GM21526 (cell line): ENCODE data around the gene GNAI3.
A peak's percentile ranks its signal among the peaks of the same experiment; 100 is the strongest.

Experiments used
- ATAC-seq: cut with Tn5 transposase; IDR thresholded peaks from one replicate; pipeline ENCODE4 v1.9.1; 2021; ENCODE audit warnings: moderate library complexity; ENCODE audit not compliant: unreplicated experiment, low FRiP score

Gene GNAI3

GRCh38 chr1:109634771-109635750, 86.6 kb downstream of the GNAI3 start:
- no peak for ATAC-seq

GRCh38 chr1:109635862-109636200, 87.4 kb downstream of the GNAI3 start:
- no peak for ATAC-seq

GRCh38 chr1:109636201-109636952, 88.0 kb downstream of the GNAI3 start:
- ATAC-seq: no peak

- ATAC-seq: no peak
Measured at GRCh38 chr1:109637446-109637845, 89.0 kb downstream of the GNAI3 start.

- ATAC-seq: no peak
Measured at GRCh38 chr1:109639063-109639840, 90.8 kb downstream of the GNAI3 start.

GRCh38 chr1:109639841-109640184, 91.4 kb downstream of the GNAI3 start:
- ATAC-seq: no peak

GRCh38 chr1:109640285-109640865, 92.0 kb downstream of the GNAI3 start:
- ATAC-seq: peak; percentile 53

- no peak for ATAC-seq
Measured at GRCh38 chr1:109641078-109641740, 92.8 kb downstream of the GNAI3 start.

GRCh38 chr1:109641861-109642260, 93.4 kb downstream of the GNAI3 start:
- no peak for ATAC-seq

GRCh38 chr1:109642626-109643025, 94.2 kb downstream of the GNAI3 start:
- ATAC-seq: no peak

- ATAC-seq: peak; percentile 76
Measured at GRCh38 chr1:109643385-109644230, 95.2 kb downstream of the GNAI3 start.

GRCh38 chr1:109644670-109645069, 96.3 kb downstream of the GNAI3 start:
- no peak for ATAC-seq

GRCh38 chr1:109649491-109649914, 101.1 kb downstream of the GNAI3 start:
- ATAC-seq: no peak

- no peak for ATAC-seq
Measured at GRCh38 chr1:109650609-109651008, 102.2 kb downstream of the GNAI3 start.

- ATAC-seq: no peak
Measured at GRCh38 chr1:109652402-109652801, 104.0 kb downstream of the GNAI3 start.

- no peak for ATAC-seq
Measured at GRCh38 chr1:109653306-109653705, 104.9 kb downstream of the GNAI3 start.

GRCh38 chr1:109654519-109654918, 106.1 kb downstream of the GNAI3 start:
- ATAC-seq: no peak

GRCh38 chr1:109655615-109656519, 107.5 kb downstream of the GNAI3 start, which contains the start of gene GSTM4:
TSS of gene GSTM4 (plus strand) at chr1:109656099. CDS start at chr1:109656390, 291 bp downstream.
- ATAC-seq: peak; percentile 94
